ENCODE measurements around the gene STAP1.
"Not testable (repeated sequence)": the region's sequence is repeated elsewhere in the genome, so short reads cannot be mapped to it uniquely, and the experiment has no call there.

STAP1 gene, protein sequence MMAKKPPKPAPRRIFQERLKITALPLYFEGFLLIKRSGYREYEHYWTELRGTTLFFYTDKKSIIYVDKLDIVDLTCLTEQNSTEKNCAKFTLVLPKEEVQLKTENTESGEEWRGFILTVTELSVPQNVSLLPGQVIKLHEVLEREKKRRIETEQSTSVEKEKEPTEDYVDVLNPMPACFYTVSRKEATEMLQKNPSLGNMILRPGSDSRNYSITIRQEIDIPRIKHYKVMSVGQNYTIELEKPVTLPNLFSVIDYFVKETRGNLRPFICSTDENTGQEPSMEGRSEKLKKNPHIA

GRCh38 chr4:67558493-67558892 is at the start of gene STAP1:
STAP1 (plus strand) TSS chr4:67558727; CDS start chr4:67558810, 83 bp downstream.
- no peak within 1 kb of the TSS for H3K4me3 ChIP-seq (ENCODE audit: low read length)
- TF ChIP-seq, protein P1, sequence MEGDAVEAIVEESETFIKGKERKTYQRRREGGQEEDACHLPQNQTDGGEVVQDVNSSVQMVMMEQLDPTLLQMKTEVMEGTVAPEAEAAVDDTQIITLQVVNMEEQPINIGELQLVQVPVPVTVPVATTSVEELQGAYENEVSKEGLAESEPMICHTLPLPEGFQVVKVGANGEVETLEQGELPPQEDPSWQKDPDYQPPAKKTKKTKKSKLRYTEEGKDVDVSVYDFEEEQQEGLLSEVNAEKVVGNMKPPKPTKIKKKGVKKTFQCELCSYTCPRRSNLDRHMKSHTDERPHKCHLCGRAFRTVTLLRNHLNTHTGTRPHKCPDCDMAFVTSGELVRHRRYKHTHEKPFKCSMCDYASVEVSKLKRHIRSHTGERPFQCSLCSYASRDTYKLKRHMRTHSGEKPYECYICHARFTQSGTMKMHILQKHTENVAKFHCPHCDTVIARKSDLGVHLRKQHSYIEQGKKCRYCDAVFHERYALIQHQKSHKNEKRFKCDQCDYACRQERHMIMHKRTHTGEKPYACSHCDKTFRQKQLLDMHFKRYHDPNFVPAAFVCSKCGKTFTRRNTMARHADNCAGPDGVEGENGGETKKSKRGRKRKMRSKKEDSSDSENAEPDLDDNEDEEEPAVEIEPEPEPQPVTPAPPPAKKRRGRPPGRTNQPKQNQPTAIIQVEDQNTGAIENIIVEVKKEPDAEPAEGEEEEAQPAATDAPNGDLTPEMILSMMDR (conservative IDR thresholded peaks at IDR 0.05; ENCODE audit: low read length), result no peak
- DNase-seq (ENCODE audit: low read depth), result no peak

GRCh38 chr4:67512501-67512900 is 46.0 kb upstream of the STAP1 start:
- DNase-seq (ENCODE audit: low read depth), result no peak
- TF ChIP-seq, protein P1 (conservative IDR thresholded peaks at IDR 0.05; ENCODE audit: low read length), result no peak
- no peak overlapping the region for H3K4me3 ChIP-seq (ENCODE audit: low read length)

DNA sequence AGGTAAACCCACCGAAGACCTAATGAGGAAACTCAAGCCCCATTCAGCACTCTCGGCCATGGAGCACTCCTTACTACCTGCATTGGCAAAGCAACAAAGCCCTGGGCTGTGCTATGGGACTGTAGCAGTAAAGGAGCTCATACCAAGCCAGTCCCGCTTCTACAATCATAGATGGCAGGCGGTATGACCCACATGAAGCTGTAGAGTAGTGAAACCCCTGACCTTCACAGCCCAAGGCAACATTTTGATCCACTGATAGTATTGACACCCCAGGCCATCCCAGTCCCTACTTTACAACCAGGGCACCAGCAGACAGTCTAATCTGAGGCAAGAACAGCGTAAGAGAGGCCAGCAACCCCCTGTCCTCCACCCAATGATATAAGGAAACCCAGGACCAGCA is 38.4 kb upstream of the STAP1 start:
- no peak for DNase-seq (ENCODE audit: low read depth)
- TF ChIP-seq, protein P1 (conservative IDR thresholded peaks at IDR 0.05; ENCODE audit: low read length), result no peak
- H3K4me3 ChIP-seq (ENCODE audit: low read length), result no peak overlapping the region

- TF ChIP-seq, protein P1 (conservative IDR thresholded peaks at IDR 0.05; ENCODE audit: low read length), result no peak
- no peak for DNase-seq (ENCODE audit: low read depth)
- H3K4me3 ChIP-seq (ENCODE audit: low read length), result no peak overlapping the region
These were observed 37.0 kb upstream of the STAP1 start for GRCh38 chr4:67521506-67521905.

- no peak overlapping the region for H3K4me3 ChIP-seq (ENCODE audit: low read length)
- TF ChIP-seq, protein P1 (conservative IDR thresholded peaks at IDR 0.05; ENCODE audit: low read length), result no peak
- DNase-seq (ENCODE audit: low read depth), result no peak
These were observed 36.3 kb upstream of the STAP1 start for GRCh38 chr4:67522230-67522629.

GRCh38 chr4:67522851-67523671 is 35.5 kb upstream of the STAP1 start:
- DNase-seq (ENCODE audit: low read depth), result no peak
- no peak overlapping the region for H3K4me3 ChIP-seq (ENCODE audit: low read length)
- TF ChIP-seq, protein P1 (conservative IDR thresholded peaks at IDR 0.05; ENCODE audit: low read length), result no peak

- not testable (repeated sequence) for DNase-seq (ENCODE audit: low read depth); H3K4me3 ChIP-seq (ENCODE audit: low read length)
These were observed 34.4 kb upstream of the STAP1 start for GRCh38 chr4:67524140-67524539.
